Neural progenitor cell (in vitro differentiated cells): ENCODE results near the gene APOBEC3G.

Experiments used
- CTCF ChIP-seq: fragments of 200-600 bp; sonication (generic); IDR thresholded peaks from 2 replicates; pipeline ENCODE4 v1.5.1; 2017; ENCODE audit warnings: antibody characterized with exemption, mild to moderate bottlenecking
- EZH2 ChIP-seq: fragments of 200-600 bp; sonication (generic); IDR thresholded peaks from 2 replicates; pipeline ENCODE4 v1.6.1; 2017; ENCODE audit warnings: antibody characterized with exemption, mild to moderate bottlenecking, moderate library complexity

- TF ChIP-seq CTCF (no peak), EZH2 (no peak)
Observed at GRCh38 chr22:39095971-39096370, 18.9 kb downstream of the APOBEC3G start.
